Measurements from ENCODE around the gene CABLES2.
A peak's percentile ranks its signal among the peaks of the same experiment; 100 is the strongest.

- TF ChIP-seq HDAC2 (IDR thresholded peaks at IDR 0.05) (no peak), HOXA7 (CRISPR knock-in tag; IDR thresholded peaks at IDR 0.05) (no peak), RFX5 (IDR thresholded peaks at IDR 0.05) (no peak), POLR2A (IDR thresholded peaks at IDR 0.05; ENCODE audit: low read length) (peak; percentile 39), RCOR1 (IDR thresholded peaks at IDR 0.05; ENCODE audit: low read depth, low read length) (no peak), HOXB5 (CRISPR knock-in tag; IDR thresholded peaks at IDR 0.05) (no peak), KDM5A (IDR thresholded peaks at IDR 0.05) (no peak), EP300 (IDR thresholded peaks at IDR 0.05) (no peak), TP53 (CRISPR knock-in tag; IDR thresholded peaks at IDR 0.05) (no peak), CTCF (IDR thresholded peaks at IDR 0.05) (no peak), MAZ (IDR thresholded peaks at IDR 0.05; ENCODE audit: borderline replicate concordance, low read depth, low read length) (peak; percentile 48; the same call in 1 of the 2 replicates), POLR2AphosphoS2 (conservative IDR thresholded peaks at IDR 0.05; ENCODE audit: low read length) (no peak)
Observed at GRCh38 chr20:62365814-62366369, 41.2 kb downstream of the CABLES2 start.
